Dermis microvascular lymphatic vessel endothelial cell (primary cell): ENCODE measurements around the gene MRPL21. TPM values are rescaled to one million over a fixed set of nuclear protein-coding genes. Genes with fewer than 3 reads are reported as not detected.

Experiments used
- DNase-seq, 2 donors: peaks; one replicate each; pipeline versions ENCODE4 v3.0.0 to v3.0.0-alpha.2; 2010; ENCODE audit warnings: low read depth in 2 of 2
- total RNA-seq: library from RNA; depleted of rRNA; stranded (reverse); fragments of >200 nt; gene quantifications from 2 replicates; pipeline ENCODE4 v1.2.1, GENCODE V29; 2014

Gene MRPL21
- total RNA-seq, 1 donor from 2014 or later: 75.1 TPM

GRCh38 chr11:68935066-68935465 is 31.4 kb upstream of the MRPL21 start:
- DNase-seq: no peak

GRCh38 chr11:68934666-68935065 is 31.0 kb upstream of the MRPL21 start:
- DNase-seq: no peak

GRCh38 chr11:68934321-68934645 is 30.7 kb upstream of the MRPL21 start:
- no peak for DNase-seq

GRCh38 chr11:68933605-68934320 is 30.1 kb upstream of the MRPL21 start:
- DNase-seq: no peak

- no peak for DNase-seq
Observed at GRCh38 chr11:68932933-68933577, 29.4 kb upstream of the MRPL21 start.

GRCh38 chr11:68932358-68932757 is 28.7 kb upstream of the MRPL21 start:
- DNase-seq: no peak

GRCh38 chr11:68931911-68932310 is 28.3 kb upstream of the MRPL21 start:
- no peak for DNase-seq

- DNase-seq: no peak
Observed at GRCh38 chr11:68930991-68931855, 27.6 kb upstream of the MRPL21 start.

GRCh38 chr11:68929706-68930570 is 26.3 kb upstream of the MRPL21 start:
- no peak for DNase-seq

GRCh38 chr11:68929135-68929534 is 25.5 kb upstream of the MRPL21 start:
- DNase-seq: no peak

- no peak for DNase-seq
Observed at GRCh38 chr11:68928136-68928880, 24.7 kb upstream of the MRPL21 start.

GRCh38 chr11:68927280-68928135 is 23.9 kb upstream of the MRPL21 start:
- DNase-seq: peak; percentile 17 to 69

GRCh38 chr11:68925611-68926010 is 22.0 kb upstream of the MRPL21 start:
- no peak for DNase-seq

- DNase-seq: no peak
Observed at GRCh38 chr11:68924073-68924925, 20.7 kb upstream of the MRPL21 start.

GRCh38 chr11:68923614-68924013 is 20.0 kb upstream of the MRPL21 start:
- DNase-seq: no peak

- no peak for DNase-seq
Observed at GRCh38 chr11:68916439-68916838, 12.8 kb upstream of the MRPL21 start.

- DNase-seq: no peak
Observed at GRCh38 chr11:68914761-68915160, 11.1 kb upstream of the MRPL21 start.

GRCh38 chr11:68913188-68913587 is 9.6 kb upstream of the MRPL21 start:
- DNase-seq: no peak

- no peak for DNase-seq
Observed at GRCh38 chr11:68912254-68912653, 8.6 kb upstream of the MRPL21 start.
